ENCODE measurements around the gene RNF222. TPM values are rescaled to one million over a fixed set of nuclear protein-coding genes. Genes with fewer than 3 reads are reported as not detected.

Gene RNF222
- total RNA-seq, 1 donor from 2014 or later: 0.12 TPM

DNA sequence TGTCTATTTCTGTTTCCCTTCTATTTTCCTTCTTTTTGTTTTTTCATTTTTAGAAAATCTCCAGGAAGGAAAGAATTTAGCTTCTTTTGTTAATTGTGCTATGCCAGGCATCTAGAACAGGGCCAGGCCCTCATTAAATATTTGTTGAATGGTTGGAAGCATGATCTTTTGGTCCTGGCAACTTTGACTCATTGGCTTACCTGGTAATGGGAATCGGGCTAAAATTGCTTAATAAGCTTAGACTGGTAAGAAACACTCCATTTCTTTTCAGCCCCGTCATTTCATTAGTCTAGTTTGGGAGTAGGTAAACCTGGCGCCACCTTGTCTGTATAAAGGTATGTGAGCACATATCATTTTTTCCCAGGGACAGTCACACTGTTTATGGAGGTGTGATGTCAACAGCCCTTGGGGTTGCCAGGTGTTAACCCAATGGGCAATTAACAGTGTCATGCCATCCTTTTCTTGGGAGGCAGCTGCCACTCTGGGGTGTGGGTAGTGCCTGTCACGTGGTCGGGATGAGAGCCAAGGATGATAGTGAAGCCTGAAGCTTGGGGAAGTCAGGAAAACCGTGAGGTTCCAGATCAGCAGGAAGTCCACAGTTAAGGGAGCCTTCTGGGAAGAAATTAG, 28.6 kb upstream of the RNF222 start:
- TF ChIP-seq, protein P1, sequence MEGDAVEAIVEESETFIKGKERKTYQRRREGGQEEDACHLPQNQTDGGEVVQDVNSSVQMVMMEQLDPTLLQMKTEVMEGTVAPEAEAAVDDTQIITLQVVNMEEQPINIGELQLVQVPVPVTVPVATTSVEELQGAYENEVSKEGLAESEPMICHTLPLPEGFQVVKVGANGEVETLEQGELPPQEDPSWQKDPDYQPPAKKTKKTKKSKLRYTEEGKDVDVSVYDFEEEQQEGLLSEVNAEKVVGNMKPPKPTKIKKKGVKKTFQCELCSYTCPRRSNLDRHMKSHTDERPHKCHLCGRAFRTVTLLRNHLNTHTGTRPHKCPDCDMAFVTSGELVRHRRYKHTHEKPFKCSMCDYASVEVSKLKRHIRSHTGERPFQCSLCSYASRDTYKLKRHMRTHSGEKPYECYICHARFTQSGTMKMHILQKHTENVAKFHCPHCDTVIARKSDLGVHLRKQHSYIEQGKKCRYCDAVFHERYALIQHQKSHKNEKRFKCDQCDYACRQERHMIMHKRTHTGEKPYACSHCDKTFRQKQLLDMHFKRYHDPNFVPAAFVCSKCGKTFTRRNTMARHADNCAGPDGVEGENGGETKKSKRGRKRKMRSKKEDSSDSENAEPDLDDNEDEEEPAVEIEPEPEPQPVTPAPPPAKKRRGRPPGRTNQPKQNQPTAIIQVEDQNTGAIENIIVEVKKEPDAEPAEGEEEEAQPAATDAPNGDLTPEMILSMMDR (conservative IDR thresholded peaks at IDR 0.05; ENCODE audit: low read depth, low read length): no peak
- H3K4me3 ChIP-seq (ENCODE audit: low read depth, low read length): no peak overlapping the region
- no peak for DNase-seq (ENCODE audit: low read depth)

- H3K4me3 ChIP-seq (ENCODE audit: low read depth, low read length): no peak overlapping the region
- TF ChIP-seq, protein P1 (conservative IDR thresholded peaks at IDR 0.05; ENCODE audit: low read depth, low read length): peak; percentile 14
- DNase-seq (ENCODE audit: low read depth): no peak
These were observed 23.9 kb upstream of the RNF222 start for GRCh38 chr17:8421571-8421970.

DNA sequence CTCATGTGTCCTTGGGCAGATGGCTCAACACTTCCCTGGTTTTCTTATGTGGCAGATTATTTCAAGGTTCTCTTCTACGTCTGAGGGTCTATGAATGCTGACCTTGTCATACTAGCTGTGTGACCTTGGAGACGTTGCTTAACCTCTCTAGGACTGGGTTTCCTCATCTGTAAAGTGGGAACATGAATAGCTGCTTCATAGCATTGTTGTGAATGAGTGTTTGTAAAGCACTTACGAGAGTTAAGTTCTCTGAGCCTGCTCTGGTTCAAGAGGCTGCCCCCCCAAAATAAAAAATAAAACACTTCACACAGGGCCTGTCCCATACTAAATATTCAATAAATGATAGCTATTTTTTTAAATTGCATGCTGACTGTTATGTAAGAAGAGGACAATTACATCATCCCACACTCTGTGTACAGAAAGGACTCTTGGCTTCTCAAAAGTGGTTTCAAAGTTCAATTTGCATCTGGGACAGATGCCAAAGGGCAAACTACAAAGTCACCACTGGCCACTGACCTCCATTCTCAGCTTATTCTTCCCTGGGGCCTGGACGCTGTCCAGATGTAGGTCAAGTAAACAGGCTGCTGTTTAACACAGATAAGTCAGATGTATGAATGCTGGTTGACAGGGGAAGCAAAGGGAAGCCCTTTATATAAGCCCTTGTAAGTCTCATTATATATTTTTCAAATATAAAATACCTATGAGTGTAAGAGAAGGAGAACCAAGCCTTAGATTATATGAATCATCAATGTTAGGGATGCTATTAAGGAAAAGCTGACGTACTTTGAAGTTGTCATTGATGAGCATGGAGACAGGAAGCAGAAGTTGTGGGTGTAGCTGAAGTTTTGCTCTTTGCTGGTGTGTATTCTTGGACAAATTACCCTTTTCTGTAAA, 22.7 kb upstream of the RNF222 start:
- TF ChIP-seq, protein P1 (conservative IDR thresholded peaks at IDR 0.05; ENCODE audit: low read depth, low read length): no peak
- no peak for DNase-seq (ENCODE audit: low read depth)
- no peak overlapping the region for H3K4me3 ChIP-seq (ENCODE audit: low read depth, low read length)

DNA sequence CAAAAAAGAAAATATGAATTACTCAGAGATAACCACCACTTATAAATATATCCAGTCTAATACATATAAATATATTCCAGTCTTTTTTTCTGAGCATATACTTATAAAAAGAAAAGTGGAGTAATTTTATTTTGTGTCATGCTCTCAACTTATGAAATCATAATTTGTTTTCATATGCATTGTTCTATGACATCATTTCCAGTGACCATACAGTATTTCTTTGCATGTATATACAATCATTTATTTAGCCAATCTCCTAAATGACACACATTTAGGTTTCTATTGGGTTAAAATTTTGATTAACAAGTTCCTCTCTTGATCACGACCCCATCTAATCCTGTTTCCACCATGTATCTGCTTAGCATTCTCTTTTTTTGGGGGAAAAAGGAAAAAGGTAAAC, 21.7 kb upstream of the RNF222 start:
- TF ChIP-seq, protein P1 (conservative IDR thresholded peaks at IDR 0.05; ENCODE audit: low read depth, low read length): no peak
- DNase-seq (ENCODE audit: low read depth): no peak
- no peak overlapping the region for H3K4me3 ChIP-seq (ENCODE audit: low read depth, low read length)

- no peak for DNase-seq (ENCODE audit: low read depth)
- no peak overlapping the region for H3K4me3 ChIP-seq (ENCODE audit: low read depth, low read length)
- TF ChIP-seq, protein P1 (conservative IDR thresholded peaks at IDR 0.05; ENCODE audit: low read depth, low read length): no peak
These were observed 20.8 kb upstream of the RNF222 start for GRCh38 chr17:8418471-8418870.

DNA sequence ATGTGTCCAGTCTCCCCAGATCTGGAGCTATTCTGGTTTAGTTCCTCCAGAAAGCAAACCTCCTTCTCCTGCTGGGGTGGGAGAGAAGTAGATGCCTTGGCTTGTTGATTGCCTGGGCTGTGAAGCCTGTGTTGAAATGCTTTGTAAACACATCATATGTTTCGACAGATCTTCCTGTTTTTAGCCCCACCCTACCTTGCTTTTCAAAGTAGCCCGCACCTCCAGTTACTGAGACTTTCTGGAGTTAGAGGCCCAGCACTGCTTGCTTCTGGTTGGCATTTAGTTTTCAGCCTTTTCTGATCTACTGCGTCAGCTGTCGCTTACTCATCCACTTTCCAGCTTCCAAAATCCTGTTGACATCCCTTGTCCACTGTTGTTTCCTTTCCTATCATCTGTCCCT, 20.2 kb upstream of the RNF222 start:
- no peak for DNase-seq (ENCODE audit: low read depth)
- H3K4me3 ChIP-seq (ENCODE audit: low read depth, low read length): no peak overlapping the region
- TF ChIP-seq, protein P1 (conservative IDR thresholded peaks at IDR 0.05; ENCODE audit: low read depth, low read length): no peak
